ENCODE measurements around the gene ADGRV1. TPM values are rescaled to one million over a fixed set of nuclear protein-coding genes. Genes with fewer than 3 reads are reported as not detected.
A peak's percentile ranks its signal among the peaks of the same experiment; 100 is the strongest.
"Not testable (repeated sequence)": the region's sequence is repeated elsewhere in the genome, so short reads cannot be mapped to it uniquely, and the experiment has no call there.

Gene ADGRV1
- total RNA-seq, 2 donors from 2014 or later, result 97.6 to 117 TPM

- H3K27ac Mint-ChIP-seq, result no peak overlapping the region
- H3K27ac ChIP-seq (ENCODE audit: low read depth, low read length), result no peak overlapping the region
- H3K36me3 Mint-ChIP-seq (ENCODE audit: low read depth), result peaks cover 46% of the 10 kb centered on the region
- no peak overlapping the region for H3K9ac ChIP-seq (ENCODE audit: extremely low read depth, low read length, poor library complexity, severe bottlenecking)
- H3K27me3 ChIP-seq (ENCODE audit: control insufficient read depth, insufficient read depth, low read length, poor library complexity, severe bottlenecking), result no peaks in the 10 kb centered on the region
- DNase-seq, result no peak
- no peak overlapping the region for H3K4me3 ChIP-seq (ENCODE audit: low read length)
- TF ChIP-seq, protein P1, sequence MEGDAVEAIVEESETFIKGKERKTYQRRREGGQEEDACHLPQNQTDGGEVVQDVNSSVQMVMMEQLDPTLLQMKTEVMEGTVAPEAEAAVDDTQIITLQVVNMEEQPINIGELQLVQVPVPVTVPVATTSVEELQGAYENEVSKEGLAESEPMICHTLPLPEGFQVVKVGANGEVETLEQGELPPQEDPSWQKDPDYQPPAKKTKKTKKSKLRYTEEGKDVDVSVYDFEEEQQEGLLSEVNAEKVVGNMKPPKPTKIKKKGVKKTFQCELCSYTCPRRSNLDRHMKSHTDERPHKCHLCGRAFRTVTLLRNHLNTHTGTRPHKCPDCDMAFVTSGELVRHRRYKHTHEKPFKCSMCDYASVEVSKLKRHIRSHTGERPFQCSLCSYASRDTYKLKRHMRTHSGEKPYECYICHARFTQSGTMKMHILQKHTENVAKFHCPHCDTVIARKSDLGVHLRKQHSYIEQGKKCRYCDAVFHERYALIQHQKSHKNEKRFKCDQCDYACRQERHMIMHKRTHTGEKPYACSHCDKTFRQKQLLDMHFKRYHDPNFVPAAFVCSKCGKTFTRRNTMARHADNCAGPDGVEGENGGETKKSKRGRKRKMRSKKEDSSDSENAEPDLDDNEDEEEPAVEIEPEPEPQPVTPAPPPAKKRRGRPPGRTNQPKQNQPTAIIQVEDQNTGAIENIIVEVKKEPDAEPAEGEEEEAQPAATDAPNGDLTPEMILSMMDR (conservative IDR thresholded peaks at IDR 0.05), result no peak
- no peaks in the 10 kb centered on the region for H3K4me1 Mint-ChIP-seq
- no peaks in the 10 kb centered on the region for H3K9me3 Mint-ChIP-seq
- H3K4me1 ChIP-seq (ENCODE audit: control insufficient read depth, insufficient read depth, low read length), result no peaks in the 10 kb centered on the region
- 92% methylated on average over 2 of the region's 2 CpGs; no CpG with 5 or more reads in 1 of the 2 experiments for WGBS, 2 experiments (ENCODE audit: insufficient coverage in 1 of 2, insufficient read length in 1 of 2)
- H3K4me3 Mint-ChIP-seq, result no peak overlapping the region
- no peaks in the 10 kb centered on the region for H3K27me3 Mint-ChIP-seq (ENCODE audit: insufficient read depth)
- no peaks in the 10 kb centered on the region for H3K9me3 ChIP-seq (ENCODE audit: control insufficient read depth, low read length)
- H3K36me3 ChIP-seq (ENCODE audit: control insufficient read depth, insufficient read depth, low read length), result peaks cover 29% of the 10 kb centered on the region
These were observed 200.5 kb downstream of the ADGRV1 start for GRCh38 chr5:90759119-90759518.

DNA sequence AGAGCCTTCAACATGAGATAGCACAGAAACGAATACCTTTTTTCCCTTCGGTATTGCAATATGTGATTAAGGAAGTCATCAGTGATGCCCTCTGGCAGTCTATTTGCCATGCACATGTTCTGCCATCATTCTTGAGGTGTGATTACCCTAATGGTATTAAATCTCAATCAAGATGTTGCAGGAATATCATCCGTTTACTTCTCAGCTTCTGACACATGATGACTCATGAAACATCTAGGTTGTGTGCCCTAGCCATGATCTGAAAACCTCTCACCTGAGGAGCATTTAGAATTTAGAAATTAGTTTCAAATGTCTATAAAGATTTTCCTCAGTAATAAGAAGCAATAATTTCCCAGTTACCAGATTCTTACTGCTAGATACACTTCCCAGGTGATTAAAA, 209.1 kb downstream of the ADGRV1 start:
- H3K36me3 Mint-ChIP-seq (ENCODE audit: low read depth), result peaks cover 71% of the 10 kb centered on the region

DNA sequence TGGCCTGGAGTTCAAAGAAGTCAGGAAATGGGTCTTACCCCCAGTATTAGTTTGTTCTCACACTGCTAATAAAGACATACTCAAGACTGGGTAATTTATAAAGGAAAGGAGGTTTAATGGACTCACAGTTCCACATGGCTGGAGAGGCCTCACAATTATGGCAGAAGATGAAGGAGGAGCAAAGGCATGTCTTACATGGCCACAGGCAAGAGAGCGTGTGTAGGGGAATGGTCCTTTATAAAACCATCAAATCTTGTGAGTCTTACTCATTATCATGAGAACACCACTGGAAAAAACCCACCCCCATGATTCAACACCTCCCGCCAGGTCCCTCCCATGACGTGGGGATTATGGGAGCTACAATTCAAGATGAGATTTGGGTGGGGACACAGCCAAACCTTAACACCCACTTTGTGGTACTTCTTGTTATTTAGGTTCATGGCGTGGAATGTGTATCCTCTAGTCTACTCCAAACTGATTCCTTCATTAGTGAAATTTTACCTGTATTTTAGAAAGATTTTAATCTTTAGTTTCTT, 211.5 kb downstream of the ADGRV1 start:
- not testable (repeated sequence) for H3K4me1 Mint-ChIP-seq; H3K27ac ChIP-seq (ENCODE audit: low read depth, low read length); H3K27ac Mint-ChIP-seq; H3K9ac ChIP-seq (ENCODE audit: extremely low read depth, low read length, poor library complexity, severe bottlenecking); H3K4me3 Mint-ChIP-seq; H3K4me3 ChIP-seq (ENCODE audit: low read length); H3K9me3 Mint-ChIP-seq; DNase-seq; H3K4me1 ChIP-seq (ENCODE audit: control insufficient read depth, insufficient read depth, low read length); H3K27me3 ChIP-seq (ENCODE audit: control insufficient read depth, insufficient read depth, low read length, poor library complexity, severe bottlenecking); H3K27me3 Mint-ChIP-seq (ENCODE audit: insufficient read depth); H3K9me3 ChIP-seq (ENCODE audit: control insufficient read depth, low read length)
- peaks cover 24% of the 10 kb centered on the region for H3K36me3 ChIP-seq (ENCODE audit: control insufficient read depth, insufficient read depth, low read length)
- WGBS, 2 experiments (ENCODE audit: insufficient coverage in 1 of 2, insufficient read length in 1 of 2), result 90 to 100% methylated on average over 1 to 4 of the region's 4 CpGs
- H3K36me3 Mint-ChIP-seq (ENCODE audit: low read depth), result peaks cover 53% of the 10 kb centered on the region

More for the DNA sequence above, 209.1 kb downstream of the ADGRV1 start:
- peaks cover 4% of the 10 kb centered on the region for H3K4me1 Mint-ChIP-seq
- WGBS, 2 experiments (ENCODE audit: insufficient coverage in 1 of 2, insufficient read length in 1 of 2), result 97% methylated on average over 3 of the region's 3 CpGs; no CpG with 5 or more reads in 1 of the 2 experiments
- Histone ChIP-seq H3K36me3 (ENCODE audit: control insufficient read depth, insufficient read depth, low read length) (peaks cover 27% of the 10 kb centered on the region), H3K9me3 (ENCODE audit: control insufficient read depth, low read length) (no peaks in the 10 kb centered on the region), H3K27me3 (ENCODE audit: control insufficient read depth, insufficient read depth, low read length, poor library complexity, severe bottlenecking) (no peaks in the 10 kb centered on the region), H3K9ac (ENCODE audit: extremely low read depth, low read length, poor library complexity, severe bottlenecking) (no peak overlapping the region), H3K4me3 (ENCODE audit: low read length) (no peak overlapping the region), H3K4me1 (ENCODE audit: control insufficient read depth, insufficient read depth, low read length) (no peaks in the 10 kb centered on the region), H3K27ac (ENCODE audit: low read depth, low read length) (no peak overlapping the region)
- H3K4me3 Mint-ChIP-seq, result no peak overlapping the region
- H3K9me3 Mint-ChIP-seq, result peaks cover 4% of the 10 kb centered on the region
- TF ChIP-seq, protein P1 (conservative IDR thresholded peaks at IDR 0.05), result no peak
- H3K27ac Mint-ChIP-seq, result no peak overlapping the region
- DNase-seq, result no peak
- H3K27me3 Mint-ChIP-seq (ENCODE audit: insufficient read depth), result no peaks in the 10 kb centered on the region

DNA sequence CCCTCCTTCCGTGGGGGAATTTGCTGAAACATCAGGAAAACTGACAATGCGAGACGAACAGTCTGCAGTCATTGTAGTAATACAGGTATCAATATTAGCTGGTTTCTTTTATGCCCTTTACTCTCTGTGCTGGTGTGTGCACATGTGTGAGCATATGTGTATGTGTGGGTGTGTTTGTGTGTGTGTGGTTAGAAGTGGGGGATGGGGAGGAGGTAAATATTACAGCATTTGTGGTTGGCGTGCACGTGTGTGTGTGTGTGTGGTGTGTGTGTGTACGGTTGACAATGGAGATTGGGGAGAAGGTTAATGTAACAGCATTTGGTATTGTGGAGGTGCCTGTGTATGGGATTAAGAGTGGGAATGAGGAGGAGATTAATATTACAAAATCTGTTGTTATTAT, 219.4 kb downstream of the ADGRV1 start:
- H3K4me3 ChIP-seq (ENCODE audit: low read length), result no peak overlapping the region
- no peaks in the 10 kb centered on the region for H3K27me3 Mint-ChIP-seq (ENCODE audit: insufficient read depth)
- H3K4me1 Mint-ChIP-seq, result no peaks in the 10 kb centered on the region
- no peak for DNase-seq
- peak overlapping the region; percentile 31 for H3K27ac Mint-ChIP-seq
- H3K36me3 Mint-ChIP-seq (ENCODE audit: low read depth), result peaks cover 20% of the 10 kb centered on the region
- no peak overlapping the region for H3K9ac ChIP-seq (ENCODE audit: extremely low read depth, low read length, poor library complexity, severe bottlenecking)
- H3K9me3 ChIP-seq (ENCODE audit: control insufficient read depth, low read length), result no peaks in the 10 kb centered on the region
- no peaks in the 10 kb centered on the region for H3K27me3 ChIP-seq (ENCODE audit: control insufficient read depth, insufficient read depth, low read length, poor library complexity, severe bottlenecking)
- no peaks in the 10 kb centered on the region for H3K9me3 Mint-ChIP-seq
- TF ChIP-seq, protein P1 (conservative IDR thresholded peaks at IDR 0.05), result no peak
- H3K4me1 ChIP-seq (ENCODE audit: control insufficient read depth, insufficient read depth, low read length), result no peaks in the 10 kb centered on the region
- H3K4me3 Mint-ChIP-seq, result no peak overlapping the region
- WGBS, 2 experiments (ENCODE audit: insufficient coverage in 1 of 2, insufficient read length in 1 of 2), result 91 to 94% methylated on average over 4 to 6 of the region's 6 CpGs
- H3K27ac ChIP-seq (ENCODE audit: low read depth, low read length), result no peak overlapping the region
- peaks cover 14% of the 10 kb centered on the region for H3K36me3 ChIP-seq (ENCODE audit: control insufficient read depth, insufficient read depth, low read length)

Data from endodermal cell (in vitro differentiated cells).